ENCODE results near the gene RPS29.

Gene RPS29

GRCh38 chr14:49551569-49551968 is 34.6 kb downstream of the RPS29 start:
- DNase-seq (ENCODE audit: low read depth in 3 of 3), result no peak

- DNase-seq (ENCODE audit: low read depth in 3 of 3), result no peak
Observed at GRCh38 chr14:49550286-49551184, 35.6 kb downstream of the RPS29 start.

DNA sequence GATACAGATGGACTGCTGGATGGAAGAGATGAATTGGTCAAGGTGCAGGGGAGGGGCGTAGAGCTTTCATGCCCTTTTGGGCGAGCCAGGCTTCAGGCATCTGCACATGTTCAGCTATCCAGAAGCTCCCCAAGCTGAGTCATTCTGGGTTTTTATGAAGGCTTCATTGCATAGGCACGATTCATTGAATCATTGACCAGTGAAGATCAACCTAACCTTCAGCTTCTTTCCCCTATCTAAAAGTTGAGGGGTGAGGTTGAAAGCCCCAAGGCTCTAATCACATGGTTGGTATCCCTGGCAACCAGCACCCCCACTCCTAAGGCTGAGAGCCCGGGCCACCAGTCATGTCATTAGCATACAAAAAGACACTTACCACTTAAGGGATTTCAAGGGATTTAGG is 36.3 kb downstream of the RPS29 start:
- no peak for DNase-seq (ENCODE audit: low read depth in 3 of 3)

DNA sequence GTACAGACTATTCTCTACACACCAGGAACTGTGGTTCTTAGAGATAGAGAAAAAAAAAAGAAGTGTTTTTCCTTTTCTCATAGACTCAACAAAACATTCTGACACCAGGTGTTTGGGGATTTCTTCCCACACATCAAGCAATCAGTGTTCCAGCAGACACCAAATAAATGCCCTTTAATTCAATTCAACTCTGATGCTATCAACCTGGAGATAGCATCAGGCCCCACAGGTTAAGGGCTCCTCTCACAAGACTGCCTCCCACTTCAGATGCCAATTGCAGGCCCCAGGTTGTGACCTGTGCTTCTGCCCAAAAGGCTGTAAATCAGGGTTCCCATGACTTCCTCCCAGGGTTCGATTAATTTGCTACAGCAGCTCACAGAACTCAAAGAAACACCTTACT is 36.7 kb downstream of the RPS29 start:
- no peak for DNase-seq (ENCODE audit: low read depth in 3 of 3)

- DNase-seq (ENCODE audit: low read depth in 3 of 3), result no peak
Observed at GRCh38 chr14:49546766-49547165, 39.4 kb downstream of the RPS29 start.

GRCh38 chr14:49545716-49546115 is 40.5 kb downstream of the RPS29 start:
- DNase-seq (ENCODE audit: low read depth in 3 of 3), result no peak

- no peak for DNase-seq (ENCODE audit: low read depth in 3 of 3)
Observed at GRCh38 chr14:49545071-49545470, 41.1 kb downstream of the RPS29 start.

- no peak for DNase-seq (ENCODE audit: low read depth in 3 of 3)
Observed at GRCh38 chr14:49541049-49541448, 45.1 kb downstream of the RPS29 start.

DNA sequence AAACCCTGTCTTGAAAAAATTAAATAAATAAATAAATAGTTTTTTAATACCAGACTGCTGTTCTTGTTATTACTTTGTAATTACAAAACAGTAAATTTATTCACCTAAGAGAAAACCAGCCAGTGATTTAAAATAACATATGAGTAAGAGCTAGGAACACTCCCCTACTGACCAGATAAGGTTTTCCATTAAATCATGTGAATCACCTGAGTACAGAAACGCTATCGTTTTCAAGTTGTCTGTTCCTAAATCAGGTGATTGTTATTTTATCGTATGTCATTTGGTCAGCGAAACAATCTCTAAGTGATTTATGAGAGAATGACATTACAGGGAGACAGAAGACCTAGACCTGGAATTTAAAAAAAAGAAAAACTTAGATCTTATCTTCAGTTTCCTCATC is 47.3 kb downstream of the RPS29 start:
- no peak for DNase-seq (ENCODE audit: low read depth in 3 of 3)
